Endothelial cell of umbilical vein (primary cell): ENCODE data around the gene ZNF548. TPM values are rescaled to one million over a fixed set of nuclear protein-coding genes. Genes with fewer than 3 reads are reported as not detected.

Experiments
- BruUV-seq: library from RNA; stranded (reverse); fragments of 400-500 nt; replicated peaks from 2 replicates; lab custom pipeline; 2021; lab: Mats Ljungman, UMichigan
- CTCF ChIA-PET: fragments of 300-600, 350-600 bp; sonication (Branson Sonifier 250); formaldehyde crosslinking; loops from one replicate; lab custom pipeline; 2021; ENCODE audit warnings: antibody characterized with exemption, inconsistent platforms; lab: Charles Lee
- POLR2A ChIA-PET: fragments of 300-600, 350-600 bp; sonication (Branson Sonifier 250); formaldehyde crosslinking; loops from one replicate; lab custom pipeline; 2021; ENCODE audit warnings: antibody characterized with exemption, inconsistent platforms; lab: Charles Lee
- DNase-seq: peaks from one replicate; pipeline ENCODE4 v3.0.0-alpha.2; 2011; ENCODE audit warnings: low read depth, low spot score
- FAIRE-seq: peaks from 2 replicates; lab custom pipeline; 2011; peaks lifted over from hg19 to GRCh38; lab: Jason Lieb, UNC
- H2AFZ ChIP-seq: 2 replicates; pipeline ENCODE4 v1.6.0; 2012; ENCODE audit warnings: low read depth, low read length, control low read depth, inconsistent platforms
- H3K27ac ChIP-seq: 2 replicates; pipeline ENCODE4 v1.5.1; 2011; ENCODE audit warnings: low read depth, mild to moderate bottlenecking, control low read depth, low read length, moderate library complexity; ENCODE audit not compliant: insufficient read depth
- H3K27me3 ChIP-seq, 2 experiments: 2 replicates each; pipeline versions ENCODE4 v1.6.0 to v1.6.1; 2011; ENCODE audit warnings: low read length in 2 of 2, mixed read lengths in 1 of 2; ENCODE audit not compliant: control insufficient read depth in 2 of 2, insufficient read depth in 2 of 2
- H3K36me3 ChIP-seq, 2 experiments: 2 replicates in 1 of 2; 3 replicates in 1 of 2; pipeline ENCODE4 v1.5.1; 2011; ENCODE audit warnings: low read length in 2 of 2, mild to moderate bottlenecking in 1 of 2, moderate library complexity in 1 of 2; ENCODE audit not compliant: control insufficient read depth in 2 of 2, insufficient read depth in 2 of 2; ENCODE audit errors: extremely low read depth in 1 of 2
- H3K4me1 ChIP-seq: 3 replicates; pipeline ENCODE4 v1.5.1; 2011; ENCODE audit warnings: mild to moderate bottlenecking, low read length; ENCODE audit not compliant: control insufficient read depth, insufficient read depth; ENCODE audit errors: extremely low read depth
- H3K4me2 ChIP-seq: 2 replicates; pipeline ENCODE4 v1.6.1; 2011; ENCODE audit warnings: low read length, control low read depth, mixed read lengths; ENCODE audit not compliant: insufficient read depth
- H3K4me3 ChIP-seq, 3 experiments: fragments of 200-600 bp in 1 of 3; sonication (generic), shearing (Covaris generic) in 1 of 3; replicated peaks in 1 of 3; 2 replicates each; pipeline ENCODE4 v1.5.1; 2011 to 2016; ENCODE audit warnings: control low read depth in 3 of 3, low read length in 3 of 3, mild to moderate bottlenecking in 2 of 3, inconsistent platforms in 1 of 3, low read depth in 1 of 3, moderate library complexity in 1 of 3; ENCODE audit not compliant: insufficient read depth in 1 of 3
- H3K79me2 ChIP-seq: 2 replicates; pipeline ENCODE4 v1.6.0; 2012; ENCODE audit warnings: low read length, inconsistent platforms; ENCODE audit not compliant: control insufficient read depth, insufficient read depth
- H3K9ac ChIP-seq: replicated peaks from 2 replicates; pipeline ENCODE3; 2011; ENCODE audit warnings: low read length, control low read depth; ENCODE audit not compliant: insufficient read depth; ENCODE audit errors: extremely low read depth
- H3K9me1 ChIP-seq: replicated peaks from 3 replicates; pipeline ENCODE4 v1.6.0; 2011; ENCODE audit warnings: mild to moderate bottlenecking, low read length; ENCODE audit not compliant: control insufficient read depth, insufficient read depth; ENCODE audit errors: extremely low read depth
- H3K9me3 ChIP-seq: replicated peaks from 2 replicates; pipeline ENCODE4 v1.5.1; 2012; ENCODE audit warnings: low read length, inconsistent platforms; ENCODE audit not compliant: control insufficient read depth, insufficient read depth
- H4K20me1 ChIP-seq: replicated peaks from 2 replicates; pipeline ENCODE3; 2011; ENCODE audit warnings: mild to moderate bottlenecking, low read length; ENCODE audit not compliant: control insufficient read depth, insufficient read depth; ENCODE audit errors: extremely low read depth
- EZH2 ChIP-seq: IDR thresholded peaks from 2 replicates; pipeline ENCODE4 v1.6.1; 2012; ENCODE audit warnings: borderline replicate concordance, low read depth, mild to moderate bottlenecking, moderate library complexity, low read length, inconsistent platforms; ENCODE audit not compliant: severe bottlenecking
- FOS ChIP-seq: IDR thresholded peaks from 2 replicates; pipeline ENCODE4 v1.6.1; 2011; ENCODE audit warnings: mild to moderate bottlenecking, low read length, moderate library complexity, borderline replicate concordance; ENCODE audit not compliant: insufficient read depth
- GATA2 ChIP-seq: IDR thresholded peaks from 2 replicates; pipeline ENCODE4 v1.7.0; 2011; ENCODE audit warnings: low read depth, mild to moderate bottlenecking, moderate library complexity, mixed read lengths, low read length; ENCODE audit not compliant: insufficient read length, insufficient read depth
- JUN ChIP-seq: IDR thresholded peaks from 2 replicates; pipeline ENCODE4 v1.6.1; 2011; ENCODE audit warnings: borderline replicate concordance, low read depth; ENCODE audit not compliant: insufficient read length, insufficient read depth
- MYC ChIP-seq: IDR thresholded peaks from one replicate; pipeline ENCODE4 v1.6.1; 2011; ENCODE audit warnings: mild to moderate bottlenecking, low read depth, low read length
- POLR2A ChIP-seq: IDR thresholded peaks from 2 replicates; pipeline ENCODE4 v1.6.1; 2012; ENCODE audit warnings: low read depth, mild to moderate bottlenecking, control low read depth, low read length
- POLR2AphosphoS5 ChIP-seq: IDR thresholded peaks from 2 replicates; pipeline ENCODE4 v1.6.1; 2012; ENCODE audit warnings: low read depth, mild to moderate bottlenecking, control low read depth, low read length, moderate library complexity; ENCODE audit not compliant: insufficient read depth
- dilution Hi-C: fragments of 300-500 bp; cut with MboI; formaldehyde crosslinking; loops from one replicate; pipeline ENCODE4 v1.15.0; 2019; ENCODE audit warnings: low sequenced_read_pairs; ENCODE audit not compliant: extremely low pct_ligation_motif_present
- intact Hi-C: fragments of 100-400 bp; cut with micrococcal nuclease; formaldehyde crosslinking; loops from one replicate; pipeline ENCODE4 v1.10.0; 2022
- polyA plus RNA-seq, 4 experiments: library from polyadenylated mRNA; depleted of rRNA in 3 of 4; stranded (reverse) in 3 of 4; unstranded in 1 of 4; fragments of >200 nt; gene quantifications; 2 replicates each; pipeline versions ENCODE4 v1.2.1 to v1.2.3, GENCODE V29; 2011 to 2012; ENCODE audit warnings: missing spikeins in 1 of 4
- total RNA-seq: library from RNA; stranded (reverse); gene quantifications from 2 replicates; pipeline ENCODE4 v1.2.3, GENCODE V29; 2021
- TF ChIP-seq, protein P1 (sequence below), 2 donors: IDR thresholded peaks; 1 replicate in 1 of 2; 2 replicates in 1 of 2; pipeline ENCODE4 v1.5.1; 2011; ENCODE audit warnings: low read length in 2 of 2, mild to moderate bottlenecking in 2 of 2, moderate library complexity in 2 of 2, control low read depth in 1 of 2, inconsistent platforms in 1 of 2, low read depth in 1 of 2; ENCODE audit not compliant: insufficient read depth in 1 of 2; ENCODE audit errors: extremely low read depth in 1 of 2
- TF ChIP-seq, protein P2 (sequence below): IDR thresholded peaks from 2 replicates; pipeline ENCODE4 v1.6.1; 2011; ENCODE audit not compliant: insufficient read depth, insufficient read length

Gene ZNF548
- total and polyA plus RNA-seq, 2 donors (not counting 3 experiments of a cell fraction or from before 2014, with no cell fraction given), result 7.7 to 8.8 TPM

DNA sequence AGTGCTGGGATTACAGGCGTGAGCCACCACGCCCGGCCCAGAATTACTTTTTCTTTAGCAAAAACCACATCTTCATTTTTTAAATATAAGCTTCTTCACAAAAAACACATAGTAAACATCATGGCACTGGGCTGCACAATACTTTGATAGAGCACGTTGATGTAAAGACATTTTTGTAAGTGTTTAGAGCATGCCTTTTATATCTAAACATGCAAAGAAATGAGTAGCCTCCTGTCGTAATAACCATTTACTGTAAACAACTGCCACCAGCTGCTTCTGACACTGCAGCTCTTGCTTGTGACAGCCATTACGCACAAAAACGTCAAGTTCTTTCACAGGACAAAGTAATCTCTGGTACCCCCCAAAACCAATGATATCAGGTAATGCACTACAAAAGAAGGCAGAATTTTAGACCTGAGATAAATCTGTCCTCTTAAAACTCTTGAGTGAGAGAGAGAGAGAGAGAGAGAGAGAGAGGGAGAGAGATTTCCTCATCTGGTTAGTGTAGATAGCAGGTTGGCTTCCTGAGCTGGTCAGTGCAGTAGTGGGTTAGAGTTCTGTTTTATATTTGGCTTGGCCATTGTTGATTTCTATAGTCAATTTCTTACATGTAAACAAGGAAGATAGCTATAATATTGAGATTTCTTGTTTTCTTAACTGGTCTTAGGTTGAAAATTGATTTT is 6.7 kb upstream of the ZNF548 start:
- peaks cover 0 to 2% of the 10 kb centered on the region in 2 experiments for H3K36me3 ChIP-seq
- H3K4me2 ChIP-seq, result no peak overlapping the region
- H3K9me1 ChIP-seq, result no peaks in the 10 kb centered on the region
- H3K4me3 ChIP-seq, result no peak overlapping the region
- POLR2A ChIA-PET, result no interaction called here
- H3K27ac ChIP-seq, result no peak overlapping the region
- no peaks in the 10 kb centered on the region for H4K20me1 ChIP-seq
- intact Hi-C loops (no loop called here), dilution Hi-C loops (loop anchor here (10.0 kb wide), 1 partner anchor 198 kb away; no protein-coding TSS in a partner anchor)
- CTCF ChIA-PET, result no interaction called here
- no peaks in the 10 kb centered on the region for H3K79me2 ChIP-seq
- no peak overlapping the region for H2AFZ ChIP-seq
- FAIRE-seq (no peak), DNase-seq (no peak)
- H3K27me3 ChIP-seq, result no peaks in the 10 kb centered on the region
- no peak overlapping the region for H3K9ac ChIP-seq
- no peaks in the 10 kb centered on the region for H3K4me1 ChIP-seq
- H3K9me3 ChIP-seq, result peaks cover 4% of the 10 kb centered on the region
- TF ChIP-seq JUN (no peak), POLR2A (no peak), FOS (no peak), MYC (no peak), POLR2AphosphoS5 (no peak), EZH2 (no peak), GATA2 (no peak)
- TF ChIP-seq, protein P1, sequence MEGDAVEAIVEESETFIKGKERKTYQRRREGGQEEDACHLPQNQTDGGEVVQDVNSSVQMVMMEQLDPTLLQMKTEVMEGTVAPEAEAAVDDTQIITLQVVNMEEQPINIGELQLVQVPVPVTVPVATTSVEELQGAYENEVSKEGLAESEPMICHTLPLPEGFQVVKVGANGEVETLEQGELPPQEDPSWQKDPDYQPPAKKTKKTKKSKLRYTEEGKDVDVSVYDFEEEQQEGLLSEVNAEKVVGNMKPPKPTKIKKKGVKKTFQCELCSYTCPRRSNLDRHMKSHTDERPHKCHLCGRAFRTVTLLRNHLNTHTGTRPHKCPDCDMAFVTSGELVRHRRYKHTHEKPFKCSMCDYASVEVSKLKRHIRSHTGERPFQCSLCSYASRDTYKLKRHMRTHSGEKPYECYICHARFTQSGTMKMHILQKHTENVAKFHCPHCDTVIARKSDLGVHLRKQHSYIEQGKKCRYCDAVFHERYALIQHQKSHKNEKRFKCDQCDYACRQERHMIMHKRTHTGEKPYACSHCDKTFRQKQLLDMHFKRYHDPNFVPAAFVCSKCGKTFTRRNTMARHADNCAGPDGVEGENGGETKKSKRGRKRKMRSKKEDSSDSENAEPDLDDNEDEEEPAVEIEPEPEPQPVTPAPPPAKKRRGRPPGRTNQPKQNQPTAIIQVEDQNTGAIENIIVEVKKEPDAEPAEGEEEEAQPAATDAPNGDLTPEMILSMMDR (IDR thresholded peaks at IDR 0.05; ENCODE audit: extremely low read depth in 1 of 2, insufficient read depth in 1 of 2, low read depth in 1 of 2, low read length in 2 of 2), result no peak
- TF ChIP-seq, protein P2, sequence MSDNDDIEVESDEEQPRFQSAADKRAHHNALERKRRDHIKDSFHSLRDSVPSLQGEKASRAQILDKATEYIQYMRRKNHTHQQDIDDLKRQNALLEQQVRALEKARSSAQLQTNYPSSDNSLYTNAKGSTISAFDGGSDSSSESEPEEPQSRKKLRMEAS, result no peak
- no TSS peak for BruUV-seq
